Omental fat pad (tissue), 4 donors: ENCODE results near the gene TMEM237. TPM values are rescaled to one million over a fixed set of nuclear protein-coding genes. Genes with fewer than 3 reads are reported as not detected.

ENCODE experiments used
- ATAC-seq: fragments of 150-250 bp; one replicate; pipeline ENCODE4 v1.9.1; 2016; ENCODE audit warnings: mild to moderate bottlenecking, moderate library complexity; ENCODE audit not compliant: low FRiP score
- DNase-seq: peaks from one replicate; pipeline ENCODE4 v3.0.0-alpha.2; 2019; ENCODE audit warnings: low spot score
- CTCF ChIP-seq, 3 donors: fragments of 450-650 bp; IDR thresholded peaks; one replicate each; pipeline ENCODE4 v1.5.1; 2016 to 2017; ENCODE audit warnings: antibody characterized with exemption in 3 of 3, mild to moderate bottlenecking in 3 of 3, moderate library complexity in 2 of 3
- small RNA-seq: library from RNA; depleted of rRNA; stranded (forward); fragments of <200 nt; gene quantifications from one replicate; pipeline ENCODE3, GENCODE V24; 2016
- total RNA-seq, 4 donors: library from RNA; depleted of rRNA; stranded (reverse); fragments of >200 nt; gene quantifications; one replicate each; pipeline ENCODE4 v1.1.0, GENCODE V29; 2016

The TMEM237 gene
- total RNA-seq, 4 donors from 2014 or later: 12.0 to 23.1 (median 16.7) TPM

- DNase-seq: no peak
- ATAC-seq: no peak
- no peak for TF ChIP-seq CTCF (IDR thresholded peaks at IDR 0.05)
These were observed 70.3 kb downstream of the TMEM237 start for GRCh38 chr2:201572846-201573508.

Small RNAs within 50 kb of the gene (small RNA-seq; reads per million reads assigned to genes)
- gene RNU6-651P: not detected

Other genes with a start within 250 kb of the TMEM237 start
- 10 to 100 TPM; 37.9 to 73.0 (median 52.9) TPM for gene TRAK2, start 192.0 kb downstream of the TMEM237 start, total RNA-seq
- gene STRADB, start 191.8 kb downstream of the TMEM237 start, total RNA-seq: 10 to 100 TPM; 13.0 to 38.3 (median 29.3) TPM
- 1 to 10 TPM in 2 of 4 donors, under 1 TPM in 1, not detected in 1; 0.95 to 1.1 (median 1.0) TPM for gene MPP4, start 55.1 kb upstream of the TMEM237 start, total RNA-seq
- gene ALS2, start 137.4 kb upstream of the TMEM237 start, total RNA-seq: 10 to 100 TPM; 13.6 to 20.4 (median 17.9) TPM
- gene CDK15, start 163.0 kb upstream of the TMEM237 start, total RNA-seq: 1 to 10 TPM in 2 of 4 donors, under 1 TPM in 2; 0.75 to 3.6 (median 1.2) TPM